Upper lobe of left lung (tissue), 6 donors: ENCODE results near the gene ABCC5. TPM values are rescaled to one million over a fixed set of nuclear protein-coding genes. Genes with fewer than 3 reads are reported as not detected.

Experiments
- ATAC-seq, 2 donors: fragments of 200-7000 bp; cut with Tn5 transposase; one replicate each; pipeline ENCODE4 v1.9.1; 2022; ENCODE audit warnings: mild to moderate bottlenecking in 2 of 2, moderate library complexity in 2 of 2; ENCODE audit not compliant: low FRiP score in 2 of 2
- DNase-seq, 2 donors: peaks; one replicate each; pipeline ENCODE4 v3.0.0-alpha.2; 2019 to 2020
- H3K27ac ChIP-seq, 4 donors: fragments of 200-600 bp; sonication (generic); one replicate each; pipeline ENCODE4 v1.5.1; 2016 to 2019
- H3K27me3 ChIP-seq, 4 donors: fragments of 200-600 bp; sonication (generic); one replicate each; pipeline ENCODE4 v1.5.1; 2017 to 2019
- H3K36me3 ChIP-seq, 4 donors: fragments of 200-600 bp; sonication (generic); one replicate each; pipeline ENCODE4 v1.5.1; 2016 to 2019
- H3K4me1 ChIP-seq, 4 donors: fragments of 200-600 bp; sonication (generic); one replicate each; pipeline ENCODE4 v1.5.1; 2018 to 2019
- H3K4me3 ChIP-seq, 4 donors: fragments of 200-600 bp; sonication (generic); one replicate each; pipeline ENCODE4 v1.5.1; 2017 to 2019; ENCODE audit warnings: mild to moderate bottlenecking in 2 of 4, moderate library complexity in 1 of 4
- H3K9me3 ChIP-seq, 4 donors: fragments of 200-600 bp; sonication (generic); one replicate each; pipeline ENCODE4 v1.5.1; 2018 to 2019
- CTCF ChIP-seq, 6 experiments: fragments of 450-650 bp in 4 of 6; fragments of 200-600 bp in 2 of 6; sonication (generic) in 2 of 6; IDR thresholded peaks; one replicate each; pipeline ENCODE4 v1.5.1; 2016 to 2019; ENCODE audit warnings: antibody characterized with exemption in 6 of 6
- EP300 ChIP-seq, 4 donors: sonication (generic); formaldehyde crosslinking; IDR thresholded peaks; one replicate each; pipeline ENCODE4 v1.5.1; 2017; ENCODE audit warnings: antibody characterized with exemption in 4 of 4, control low read depth in 2 of 4
- POLR2A ChIP-seq, 4 donors: fragments of 450-650 bp; IDR thresholded peaks; one replicate each; pipeline ENCODE4 v1.5.1; 2016 to 2017; ENCODE audit warnings: antibody characterized with exemption in 4 of 4, mild to moderate bottlenecking in 2 of 4
- POLR2AphosphoS5 ChIP-seq, 2 donors: sonication (generic); formaldehyde crosslinking; IDR thresholded peaks; one replicate each; pipeline ENCODE4 v1.5.1; 2017; ENCODE audit warnings: antibody characterized with exemption in 2 of 2
- WGBS, 2 donors: methylation state at CpG; one replicate each; pipeline ENCODE4 v1.1.5; 2017 to 2018; 5-methylcytosine and 5-hydroxymethylcytosine counted together
- total RNA-seq, 6 donors: library from RNA; depleted of rRNA in 4 of 6; stranded (reverse); fragments of >200 nt in 4 of 6; gene quantifications; one replicate each; pipeline versions ENCODE4 v1.1.0 to v1.2.1, GENCODE V29; 2016 to 2021
- donor health status: DM: no; HTN: no; CAD: no; lungs with moderate emphysema.
- donor health status: DM: no; HTN: yes; CAD: no; lungs with severe emphysema.

Gene ABCC5
- total RNA-seq, 6 donors from 2014 or later = 13.2 to 107 (median 27.1) TPM

GRCh38 chr3:183911763-183912506 lies 105.7 kb downstream of the ABCC5 start:
- Histone ChIP-seq H3K4me1 (peaks cover 0 to 4% (median 0%) of the 10 kb centered on the region in 4 donors), H3K4me3 (no peak overlapping the region), H3K36me3 (no peaks in the 10 kb centered on the region), H3K27ac (no peak overlapping the region), H3K9me3 (no peaks in the 10 kb centered on the region), H3K27me3 (no peaks in the 10 kb centered on the region)
- ATAC-seq (no peak), DNase-seq (no peak)
- 93 to 96% methylated on average over 8 of the region's 8 CpGs for WGBS, 2 donors
- no peak for TF ChIP-seq POLR2AphosphoS5 (IDR thresholded peaks at IDR 0.05)
- TF ChIP-seq CTCF (IDR thresholded peaks at IDR 0.05) = no peak
- no peak for TF ChIP-seq POLR2A (IDR thresholded peaks at IDR 0.05)
- no peak for TF ChIP-seq EP300 (IDR thresholded peaks at IDR 0.05)

GRCh38 chr3:183911087-183911486 lies 106.6 kb downstream of the ABCC5 start:
- no peak for TF ChIP-seq EP300 (IDR thresholded peaks at IDR 0.05)
- no peak for TF ChIP-seq POLR2A (IDR thresholded peaks at IDR 0.05)
- TF ChIP-seq CTCF (IDR thresholded peaks at IDR 0.05) = no peak
- no peak for TF ChIP-seq POLR2AphosphoS5 (IDR thresholded peaks at IDR 0.05)
- H3K4me3 ChIP-seq = no peak overlapping the region
- ATAC-seq (no peak), DNase-seq (peak in 1 of 2 donors; percentile 31)
- H3K27me3 ChIP-seq = no peaks in the 10 kb centered on the region
- no peak overlapping the region for H3K27ac ChIP-seq
- H3K36me3 ChIP-seq = no peaks in the 10 kb centered on the region
- WGBS, 2 donors = 76 to 87% methylated on average over 5 to 6 of the region's 6 CpGs
- no peaks in the 10 kb centered on the region for H3K4me1 ChIP-seq
- no peaks in the 10 kb centered on the region for H3K9me3 ChIP-seq

- no peaks in the 10 kb centered on the region for H3K4me1 ChIP-seq
- H3K9me3 ChIP-seq = no peaks in the 10 kb centered on the region
- H3K4me3 ChIP-seq = no peak overlapping the region
- no peak overlapping the region for H3K27ac ChIP-seq
- no peaks in the 10 kb centered on the region for H3K27me3 ChIP-seq
- H3K36me3 ChIP-seq = no peaks in the 10 kb centered on the region
- ATAC-seq = no peak
- DNase-seq = peak in 1 of 2 donors; percentile 56
- WGBS, 2 donors = 80 to 81% methylated on average over 14 of the region's 14 CpGs
- no peak for TF ChIP-seq POLR2AphosphoS5 (IDR thresholded peaks at IDR 0.05)
- no peak for TF ChIP-seq EP300 (IDR thresholded peaks at IDR 0.05)
- TF ChIP-seq POLR2A (IDR thresholded peaks at IDR 0.05) = no peak
- TF ChIP-seq CTCF (IDR thresholded peaks at IDR 0.05) = no peak
These were observed 108.6 kb downstream of the ABCC5 start for GRCh38 chr3:183909030-183909600.

- Histone ChIP-seq H3K4me3 (no peak overlapping the region), H3K9me3 (no peaks in the 10 kb centered on the region), H3K27ac (no peak overlapping the region), H3K4me1 (no peaks in the 10 kb centered on the region), H3K36me3 (no peaks in the 10 kb centered on the region), H3K27me3 (no peaks in the 10 kb centered on the region)
- ATAC-seq (no peak), DNase-seq (peak in 1 of 2 donors; percentile 52)
- 63 to 85% methylated on average over 6 to 16 of the region's 16 CpGs for whole genome bisulfite sequencing, 2 donors
- no peak for TF ChIP-seq POLR2AphosphoS5 (IDR thresholded peaks at IDR 0.05)
- no peak for TF ChIP-seq POLR2A (IDR thresholded peaks at IDR 0.05)
- no peak for TF ChIP-seq EP300 (IDR thresholded peaks at IDR 0.05)
- no peak for TF ChIP-seq CTCF (IDR thresholded peaks at IDR 0.05)
These were observed 109.8 kb downstream of the ABCC5 start for GRCh38 chr3:183907911-183908331.
